Lung (tissue), 12 donors: ENCODE measurements around the gene AP5Z1. TPM values are rescaled to one million over a fixed set of nuclear protein-coding genes. Genes with fewer than 3 reads are reported as not detected.

Experiments
- ATAC-seq: fragments of 200-7000 bp; cut with Tn5 transposase; one replicate; pipeline ENCODE4 v1.9.1; 2020; ENCODE audit warnings: moderate number of reproducible peaks; ENCODE audit not compliant: insufficient read depth, low FRiP score
- DNase-seq, 3 donors: peaks; one replicate each; pipeline ENCODE4 v3.0.0-alpha.2; 2013 to 2017
- H3K27ac ChIP-seq, 2 donors: one replicate each; pipeline ENCODE4 v1.5.1; 2013; ENCODE audit warnings: mild to moderate bottlenecking in 2 of 2, moderate library complexity in 2 of 2, control low read depth in 1 of 2, inconsistent platforms in 1 of 2, low read depth in 1 of 2, low read length in 1 of 2
- H3K27me3 ChIP-seq, 3 donors: one replicate each; pipeline ENCODE4 v1.5.1; 2013; ENCODE audit warnings: low read length in 2 of 3; ENCODE audit not compliant: control insufficient read depth in 3 of 3, insufficient read depth in 3 of 3
- H3K36me3 ChIP-seq, 4 donors: one replicate each; pipeline ENCODE4 v1.5.1; 2013; ENCODE audit warnings: low read length in 4 of 4, mild to moderate bottlenecking in 1 of 4, moderate library complexity in 1 of 4; ENCODE audit not compliant: control insufficient read depth in 4 of 4, insufficient read depth in 4 of 4
- H3K4me1 ChIP-seq, 5 donors: one replicate each; pipeline ENCODE4 v1.5.1; 2013; ENCODE audit warnings: low read length in 5 of 5, mild to moderate bottlenecking in 2 of 5, moderate library complexity in 1 of 5; ENCODE audit not compliant: control insufficient read depth in 5 of 5, insufficient read depth in 5 of 5
- H3K4me3 ChIP-seq: one replicate; pipeline ENCODE4 v1.5.1; 2013; ENCODE audit warnings: mild to moderate bottlenecking, control low read depth, moderate library complexity
- H3K9ac ChIP-seq, 2 donors: one replicate each; pipeline ENCODE4 v1.5.1; 2013; ENCODE audit warnings: low read length in 2 of 2, control low read depth in 1 of 2; ENCODE audit not compliant: insufficient read depth in 1 of 2
- H3K9me3 ChIP-seq, 4 donors: one replicate each; pipeline ENCODE4 v1.5.1; 2013; ENCODE audit warnings: low read length in 3 of 4, mild to moderate bottlenecking in 1 of 4, moderate library complexity in 1 of 4; ENCODE audit not compliant: control insufficient read depth in 4 of 4, insufficient read depth in 3 of 4
- WGBS, 2 donors: extraction: QIAGEN DNeasy Blood & Tissue Kit; methylation state at CpG; one replicate each; pipeline ENCODE4 v1.1.7; 2013; 5-methylcytosine and 5-hydroxymethylcytosine counted together
- polyA plus RNA-seq, 2 donors: library from polyadenylated mRNA; stranded (reverse); fragments of 200-250 nt; gene quantifications; one replicate each; pipeline ENCODE4 v1.2.1, GENCODE V29; 2013
- total RNA-seq, 2 donors: library from RNA; depleted of rRNA in 1 of 2; stranded (reverse); fragments of >200 nt in 1 of 2; gene quantifications; one replicate each; pipeline ENCODE4 v1.2.1, GENCODE V29; 2014 to 2021
- TF ChIP-seq, protein P1 (sequence below): IDR thresholded peaks from 2 replicates; pipeline ENCODE4 v1.5.1; 2012; ENCODE audit warnings: mild to moderate bottlenecking; ENCODE audit errors: control extremely low read depth, extremely low read depth
- donor health status: control.
- donor health status: control.
- donor health status: Bipolar disorder and iron deficiency.
- donor health status: healthy.
- donor health status: DM: yes; HTN: yes; CAD: no.

AP5Z1 gene
- total and polyA plus RNA-seq, 4 donors, result 21.2 to 62.4 (median 59.3) TPM

- TF ChIP-seq, protein P1, sequence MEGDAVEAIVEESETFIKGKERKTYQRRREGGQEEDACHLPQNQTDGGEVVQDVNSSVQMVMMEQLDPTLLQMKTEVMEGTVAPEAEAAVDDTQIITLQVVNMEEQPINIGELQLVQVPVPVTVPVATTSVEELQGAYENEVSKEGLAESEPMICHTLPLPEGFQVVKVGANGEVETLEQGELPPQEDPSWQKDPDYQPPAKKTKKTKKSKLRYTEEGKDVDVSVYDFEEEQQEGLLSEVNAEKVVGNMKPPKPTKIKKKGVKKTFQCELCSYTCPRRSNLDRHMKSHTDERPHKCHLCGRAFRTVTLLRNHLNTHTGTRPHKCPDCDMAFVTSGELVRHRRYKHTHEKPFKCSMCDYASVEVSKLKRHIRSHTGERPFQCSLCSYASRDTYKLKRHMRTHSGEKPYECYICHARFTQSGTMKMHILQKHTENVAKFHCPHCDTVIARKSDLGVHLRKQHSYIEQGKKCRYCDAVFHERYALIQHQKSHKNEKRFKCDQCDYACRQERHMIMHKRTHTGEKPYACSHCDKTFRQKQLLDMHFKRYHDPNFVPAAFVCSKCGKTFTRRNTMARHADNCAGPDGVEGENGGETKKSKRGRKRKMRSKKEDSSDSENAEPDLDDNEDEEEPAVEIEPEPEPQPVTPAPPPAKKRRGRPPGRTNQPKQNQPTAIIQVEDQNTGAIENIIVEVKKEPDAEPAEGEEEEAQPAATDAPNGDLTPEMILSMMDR, result no peak
- Histone ChIP-seq H3K4me1 (peaks cover 0 to 15% (median 8%) of the 10 kb centered on the region in 5 donors), H3K9me3 (no peaks in the 10 kb centered on the region), H3K9ac (no peak overlapping the region), H3K27ac (no peak overlapping the region), H3K36me3 (peaks cover 0 to 9% (median 0%) of the 10 kb centered on the region in 4 donors), H3K4me3 (no peak overlapping the region), H3K27me3 (no peaks in the 10 kb centered on the region)
- ATAC-seq (no peak), DNase-seq (no peak)
- WGBS, 2 donors, result 83 to 90% methylated on average over 9 of the region's 9 CpGs
Observed at GRCh38 chr7:4770886-4771285, 4.5 kb upstream of the AP5Z1 start.

DNA sequence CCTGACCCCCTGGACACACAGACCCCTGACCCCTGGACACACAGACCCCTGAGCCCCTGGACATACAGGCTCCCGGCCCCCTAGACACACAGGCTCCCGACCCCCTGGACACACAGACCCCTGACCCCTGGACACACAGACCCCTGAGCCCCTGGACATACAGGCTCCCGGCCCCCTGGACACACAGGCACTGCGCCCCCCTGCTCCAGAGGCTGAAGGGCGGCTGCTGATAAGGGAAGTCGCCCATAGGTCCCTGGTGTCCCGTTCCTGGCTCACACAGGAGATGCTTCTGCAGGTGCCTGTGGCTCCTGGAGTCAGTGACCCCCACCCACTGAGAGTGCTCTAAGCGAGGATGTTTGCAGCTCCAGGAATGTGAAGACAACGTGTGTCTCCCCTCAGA lies 3.7 kb upstream of the AP5Z1 start:
- 94 to 95% methylated on average over 9 of the region's 9 CpGs for WGBS, 2 donors
- no peak for DNase-seq
- Histone ChIP-seq H3K4me3 (no peak overlapping the region), H3K36me3 (peaks cover 0 to 8% (median 0%) of the 10 kb centered on the region in 4 donors), H3K9ac (no peak overlapping the region), H3K27ac (no peak overlapping the region), H3K27me3 (no peaks in the 10 kb centered on the region), H3K4me1 (peaks cover 4 to 15% (median 8%) of the 10 kb centered on the region in 5 donors), H3K9me3 (no peaks in the 10 kb centered on the region)
- TF ChIP-seq, protein P1, result no peak
- no peak for ATAC-seq

GRCh38 chr7:4772306-4772705 lies 3.1 kb upstream of the AP5Z1 start:
- Histone ChIP-seq H3K27me3 (no peaks in the 10 kb centered on the region), H3K36me3 (peaks cover 0 to 4% (median 0%) of the 10 kb centered on the region in 4 donors), H3K9me3 (no peaks in the 10 kb centered on the region), H3K27ac (no peak overlapping the region), H3K4me1 (peaks cover 5 to 15% (median 8%) of the 10 kb centered on the region in 5 donors), H3K9ac (no peak overlapping the region), H3K4me3 (no peak overlapping the region)
- DNase-seq, result no peak
- TF ChIP-seq, protein P1, result no peak
- WGBS, 2 donors, result 96 to 98% methylated on average over 6 of the region's 6 CpGs
- ATAC-seq, result no peak

DNA sequence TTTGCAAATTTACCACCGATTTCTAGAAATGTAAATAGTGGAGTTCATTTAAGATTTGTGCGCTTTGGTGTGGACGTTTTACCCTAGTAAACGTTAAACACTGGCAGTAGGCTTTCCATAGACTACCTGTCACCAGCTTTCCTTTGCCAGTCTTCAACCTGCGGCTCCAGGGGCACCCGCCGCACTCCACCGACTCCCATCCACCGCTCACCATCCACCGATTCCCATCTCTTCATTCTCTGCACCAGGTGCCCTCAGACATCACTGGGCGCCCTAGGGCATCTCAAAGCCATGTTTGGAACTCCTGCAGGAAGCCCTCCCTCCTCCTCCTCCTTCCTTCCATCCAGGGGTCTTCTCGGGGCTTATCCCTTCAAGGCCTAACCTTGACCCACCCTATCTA lies 1.4 kb upstream of the AP5Z1 start:
- H3K9ac ChIP-seq, result peak overlapping the region; percentile 72 to 93

More for the DNA sequence above, 1.4 kb upstream of the AP5Z1 start:
- TF ChIP-seq, protein P1, result no peak
- H3K4me1 ChIP-seq, result peaks cover 5 to 18% (median 8%) of the 10 kb centered on the region in 5 donors
- H3K36me3 ChIP-seq, result peaks cover 0 to 3% (median 1%) of the 10 kb centered on the region in 4 donors
- WGBS, 2 donors, result 85 to 92% methylated on average over 12 of the region's 12 CpGs
- H3K9me3 ChIP-seq, result no peaks in the 10 kb centered on the region
- H3K4me3 ChIP-seq, result no peak overlapping the region
- ATAC-seq (no peak), DNase-seq (no peak)
- no peak overlapping the region for H3K27ac ChIP-seq
- H3K27me3 ChIP-seq, result no peaks in the 10 kb centered on the region
